GM21529 (cell line): Measurements from ENCODE around the gene NFIX.
"Not testable (repeated sequence)": the region's sequence is repeated elsewhere in the genome, so short reads cannot be mapped to it uniquely, and the experiment has no call there.

Experiments used
- ATAC-seq: cut with Tn5 transposase; IDR thresholded peaks from one replicate; pipeline ENCODE4 v1.9.1; 2021; ENCODE audit not compliant: unreplicated experiment

NFIX gene

DNA sequence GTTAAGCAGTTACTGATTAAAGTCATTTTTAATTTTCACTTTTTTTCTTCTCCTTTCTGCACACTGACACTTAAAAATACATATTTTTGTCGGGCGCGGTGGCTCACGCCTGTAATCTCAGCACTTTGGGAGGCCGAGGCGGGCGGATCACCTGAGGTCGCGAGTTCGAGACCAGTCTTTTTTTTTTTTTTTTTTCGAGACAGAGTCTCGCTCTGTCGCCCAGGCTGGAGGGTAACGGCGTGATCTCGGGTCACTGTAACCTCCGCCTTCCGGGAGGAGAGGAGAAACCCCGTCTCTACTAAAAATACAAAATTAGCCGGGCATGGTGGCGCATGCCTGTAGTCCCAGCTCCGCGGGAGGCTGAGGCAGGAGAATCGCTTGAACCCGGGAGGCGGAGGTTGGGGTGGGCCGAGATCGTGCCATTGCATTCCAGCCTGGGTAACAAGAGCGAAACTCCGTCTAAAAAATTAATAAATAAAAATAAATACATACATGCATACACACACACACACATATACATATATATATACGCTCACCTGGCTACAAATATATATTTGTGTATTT lies 37.8 kb upstream of the NFIX start:
- not testable (repeated sequence) for ATAC-seq

DNA sequence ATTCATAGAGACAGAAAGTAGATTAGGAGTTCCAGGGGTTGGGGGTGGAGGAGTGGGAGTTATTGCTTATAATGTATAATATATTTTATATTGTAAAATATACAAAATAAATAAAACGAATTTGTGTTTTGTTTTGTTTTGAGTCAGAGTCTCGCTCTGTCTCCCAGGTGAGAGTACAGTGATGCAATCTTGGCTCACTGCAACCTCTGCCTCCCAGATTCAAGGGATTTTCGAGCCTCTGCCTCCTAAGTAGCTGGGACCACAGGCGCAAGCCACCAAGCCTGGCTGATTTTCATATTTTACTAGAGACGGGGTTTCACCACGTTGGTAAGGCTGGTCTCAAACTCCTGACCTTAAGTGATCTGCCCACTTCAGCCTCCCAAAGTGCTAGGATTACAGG lies 35.8 kb upstream of the NFIX start:
- ATAC-seq: no peak

DNA sequence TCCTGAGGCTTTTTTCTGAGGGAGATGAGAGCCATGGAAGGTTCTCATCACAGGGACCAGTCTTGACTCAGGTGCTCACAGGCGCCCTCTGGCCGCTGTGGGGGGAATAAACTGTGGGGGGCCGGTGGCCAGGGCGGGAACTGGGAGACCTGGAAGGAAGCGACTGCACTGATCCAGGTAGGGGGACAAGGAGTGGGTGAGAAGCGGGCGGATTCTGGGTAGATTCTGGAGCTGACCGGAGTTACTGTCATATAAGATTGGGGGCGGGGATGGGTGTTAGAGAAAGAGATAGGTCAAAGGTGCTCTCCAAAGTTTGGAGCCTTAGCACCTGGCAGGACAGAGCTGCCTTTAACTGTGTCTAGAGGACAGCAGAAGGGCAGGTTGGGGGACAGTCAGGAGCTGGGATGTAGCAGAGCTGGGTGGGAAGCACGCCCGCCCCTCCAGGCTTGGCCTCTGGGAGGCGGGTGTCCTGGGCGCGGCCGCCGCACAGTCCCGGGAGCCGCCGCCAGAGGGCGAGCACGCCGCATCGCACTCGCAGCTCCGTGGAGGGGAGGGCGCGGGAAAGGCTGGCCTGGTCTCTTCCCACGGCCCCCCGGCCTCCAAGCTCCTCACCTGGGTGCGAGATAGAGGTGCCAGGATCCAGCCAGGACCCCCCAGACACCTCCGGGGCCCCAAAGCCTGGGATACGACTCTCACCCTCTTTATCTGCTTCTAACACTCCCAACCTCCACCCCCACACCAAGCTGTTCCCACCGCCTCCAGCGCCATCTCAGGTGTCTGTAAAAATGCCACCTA lies 30.1 kb upstream of the NFIX start:
- ATAC-seq: no peak

DNA sequence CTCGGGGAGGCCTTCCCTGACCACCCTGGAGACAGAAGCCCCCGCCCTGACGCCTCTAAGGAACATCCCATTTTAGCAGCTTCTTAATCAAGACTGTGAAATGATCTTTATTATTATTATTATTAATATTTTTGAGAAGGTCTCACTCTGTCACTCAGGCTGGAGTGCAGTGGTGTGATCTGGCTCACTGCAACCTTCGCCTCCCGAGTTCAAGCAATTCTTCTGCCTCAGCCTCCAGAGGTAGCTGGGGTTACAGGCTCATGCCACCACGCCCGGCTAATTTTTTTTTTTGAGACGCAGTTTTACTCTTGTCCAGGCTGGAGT lies 29.5 kb upstream of the NFIX start:
- no peak for ATAC-seq

DNA sequence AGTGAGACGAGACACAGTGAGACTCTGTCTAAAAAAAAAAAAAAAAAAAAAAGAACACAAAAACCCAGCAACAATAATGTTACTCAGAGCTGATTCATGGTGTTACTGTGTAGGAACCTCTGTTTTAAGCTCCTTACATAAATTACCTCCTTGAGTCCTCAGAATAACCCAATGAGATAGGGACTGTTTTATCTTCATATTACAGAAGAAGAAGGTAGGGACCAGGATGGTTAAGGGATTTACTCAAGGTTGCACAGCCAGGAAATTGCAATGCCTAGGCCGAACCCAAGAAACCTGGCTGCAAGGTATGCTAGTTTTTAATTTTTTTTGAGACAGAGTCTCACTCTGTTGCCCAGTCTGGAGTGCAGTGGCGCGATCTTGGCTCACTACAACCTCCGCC lies 27.4 kb upstream of the NFIX start:
- ATAC-seq: no peak

DNA sequence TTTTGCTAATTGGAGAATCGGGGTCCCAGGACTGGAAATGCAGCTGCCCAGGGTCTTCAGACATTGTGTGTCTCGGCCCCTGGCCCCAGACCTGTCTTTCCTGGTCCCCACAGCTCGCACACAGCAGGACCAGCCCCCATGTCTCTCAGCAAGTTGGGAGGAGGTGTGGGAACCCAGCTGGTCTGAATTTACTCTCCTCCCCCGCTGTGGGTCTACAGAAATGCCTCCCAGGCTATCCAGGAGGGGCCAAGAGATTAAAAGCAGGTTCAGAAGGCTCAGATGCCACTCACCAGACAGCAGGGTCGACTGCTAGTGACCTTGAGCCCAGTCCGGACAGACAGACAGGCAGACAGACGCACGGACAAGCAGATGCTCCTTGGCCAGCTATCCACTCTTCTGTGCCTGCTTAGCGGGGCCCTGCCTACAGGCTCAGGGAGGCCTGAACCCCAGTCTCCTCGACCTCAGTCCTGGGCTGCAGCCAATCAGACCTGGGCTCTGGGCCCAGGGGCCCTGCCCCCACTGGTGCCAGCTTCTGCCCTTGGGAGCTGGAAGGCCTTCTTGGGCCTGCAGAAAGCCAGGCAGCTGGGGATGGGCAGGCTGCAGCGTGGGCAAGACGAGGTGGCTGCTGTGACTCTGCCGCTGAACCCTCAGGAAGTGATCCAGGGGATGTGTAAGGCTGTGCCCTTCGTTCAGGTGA lies 25.8 kb upstream of the NFIX start, which contains the start of gene DAND5:
DAND5 (plus strand) TSS at position 285 of the 697 bp plus-strand sequence; CDS start at position 370, 85 bp downstream.
- no peak for ATAC-seq

DNA sequence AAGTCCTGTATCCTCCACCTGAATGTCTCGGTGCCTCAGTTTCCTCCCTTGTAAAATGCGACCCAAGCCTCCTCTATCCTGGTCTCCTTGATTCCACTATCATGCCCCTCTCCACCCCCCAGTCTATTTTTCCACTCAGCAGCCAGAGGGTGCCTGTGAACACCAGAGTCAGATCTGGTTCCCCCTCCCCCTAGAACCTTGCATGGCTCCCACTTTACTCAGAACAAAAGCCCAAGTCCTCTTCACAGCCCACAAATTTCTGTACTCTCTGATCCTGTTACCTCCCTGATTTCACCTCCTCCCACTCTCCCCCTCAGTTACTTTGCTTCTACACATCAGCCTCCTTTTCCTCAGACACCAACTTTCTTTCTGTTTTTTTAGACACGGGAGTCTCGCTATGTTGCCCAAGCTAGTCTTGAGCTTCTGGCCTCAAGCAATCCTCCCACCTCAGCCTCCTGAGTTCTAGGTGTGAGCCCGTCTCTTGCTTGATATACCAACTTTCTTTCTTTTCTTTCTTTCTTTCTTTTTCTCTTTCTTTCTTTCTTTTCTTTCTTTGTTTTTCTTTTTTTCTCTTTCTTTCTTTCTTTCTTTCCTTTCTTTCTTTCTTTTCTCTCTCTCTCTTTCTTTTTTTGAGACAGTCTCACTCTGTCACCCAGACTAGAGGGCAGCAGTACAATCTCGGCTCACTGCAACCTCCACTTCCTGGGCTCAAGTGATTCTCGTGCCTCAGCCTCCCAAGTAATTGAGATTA lies 25.0 kb upstream of the NFIX start:
- no peak for ATAC-seq

DNA sequence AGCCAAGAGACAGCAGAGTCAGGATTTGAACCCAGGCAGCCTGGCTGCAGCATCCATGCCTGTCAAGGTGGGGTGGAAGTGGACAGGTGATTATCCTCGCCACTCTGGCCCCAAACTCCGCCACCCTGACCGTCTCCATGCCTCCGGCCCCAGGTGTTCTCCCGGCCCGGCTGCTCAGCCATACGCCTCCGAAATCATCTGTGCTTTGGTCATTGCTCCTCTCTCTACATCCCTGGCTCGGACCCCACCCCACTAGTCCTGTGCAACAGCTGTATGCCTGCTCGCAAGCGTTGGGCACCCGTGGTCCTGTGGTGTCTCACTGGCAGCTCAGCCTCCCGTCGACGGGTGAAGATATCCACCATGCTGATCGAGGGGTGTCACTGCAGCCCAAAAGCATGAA lies 22.0 kb upstream of the NFIX start:
- no peak for ATAC-seq

DNA sequence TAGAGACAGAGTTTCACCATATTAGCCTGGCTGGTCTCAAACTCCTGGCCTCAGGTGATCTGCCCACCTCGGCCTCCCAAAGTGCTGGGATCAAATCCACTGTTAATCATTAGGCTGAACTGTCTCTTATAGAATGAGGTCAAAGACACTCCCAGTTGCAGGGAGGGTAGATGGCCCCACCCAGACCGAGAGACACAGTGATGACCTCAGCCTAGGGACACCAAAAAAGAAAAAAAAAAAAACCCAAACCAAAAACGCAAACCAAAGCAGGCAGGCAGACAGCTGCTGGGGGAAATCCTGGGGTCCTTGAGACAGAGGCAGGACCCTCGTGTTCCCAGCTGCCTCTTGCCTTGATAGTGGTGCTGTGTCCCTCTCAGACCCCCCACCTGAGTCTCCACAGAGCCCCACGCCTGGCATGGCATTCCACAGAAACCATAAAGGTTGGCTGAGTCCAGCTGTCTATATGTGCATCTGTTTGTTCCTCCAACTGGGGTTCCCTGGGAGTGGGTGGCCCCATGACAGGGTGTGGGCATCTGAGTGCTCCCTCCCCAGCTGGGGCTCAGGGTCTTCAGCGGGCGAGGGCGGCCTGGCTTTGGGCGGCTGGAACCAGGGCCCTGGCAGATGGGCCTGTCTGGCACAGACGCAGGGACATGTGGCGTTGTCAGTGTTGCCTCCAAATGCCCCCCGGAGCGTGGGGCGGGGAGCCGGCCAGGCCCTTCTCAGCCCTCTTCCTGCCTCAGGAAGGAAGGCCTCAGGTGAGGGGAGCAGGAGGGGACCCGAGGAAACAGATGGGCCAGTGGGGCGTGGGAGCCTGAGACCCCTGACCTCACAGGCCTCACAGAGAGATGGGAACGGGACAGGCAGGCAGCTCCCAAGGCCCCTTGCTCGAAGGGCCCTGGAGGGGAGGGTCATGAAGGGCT lies 20.7 kb upstream of the NFIX start:
- no peak for ATAC-seq

DNA sequence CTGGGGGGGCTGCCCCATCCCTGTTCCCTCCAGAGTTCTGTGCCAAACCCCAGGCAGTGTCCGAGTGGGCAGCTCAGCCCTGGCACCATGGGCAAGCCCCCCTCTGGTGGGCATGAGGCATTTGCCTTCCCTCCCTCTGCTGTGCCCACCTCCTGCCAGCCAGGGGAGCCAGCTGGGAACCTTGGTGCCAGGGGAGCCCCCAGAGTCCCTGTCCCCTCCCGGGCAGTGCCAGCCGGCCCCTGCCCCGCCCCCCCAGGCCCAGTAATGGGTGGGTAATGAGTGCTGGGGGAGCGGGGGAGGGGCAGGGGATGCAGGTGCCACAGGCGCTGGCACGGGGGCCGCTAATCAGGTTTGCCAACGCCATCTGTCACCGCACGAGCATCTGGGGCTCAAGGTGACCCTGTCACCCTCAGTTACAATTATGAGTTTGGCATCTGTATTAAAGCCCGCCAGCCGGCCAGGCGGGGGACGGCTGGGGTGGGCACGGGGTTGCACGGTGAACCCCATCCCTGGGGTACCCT lies 20.0 kb upstream of the NFIX start:
- ATAC-seq: no peak

DNA sequence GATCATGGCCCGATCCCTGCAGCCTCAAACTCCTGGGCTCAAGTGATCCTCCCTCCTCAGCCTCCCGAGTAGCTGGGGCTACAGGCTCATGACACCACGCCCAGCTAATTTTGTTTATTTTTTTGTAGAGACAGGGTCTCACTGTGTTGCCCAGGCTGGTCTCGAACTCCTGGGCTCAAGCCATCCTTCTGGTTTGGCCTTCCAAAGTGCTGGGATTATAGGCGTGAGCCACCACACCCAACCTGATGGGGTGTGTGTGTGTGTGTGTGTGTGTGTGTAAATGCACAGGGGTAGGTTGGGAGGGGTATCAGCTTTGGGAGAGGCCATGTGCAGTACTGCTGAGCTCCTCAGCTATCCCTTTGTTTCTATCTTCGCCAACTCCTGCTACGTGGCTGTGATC lies 19.2 kb upstream of the NFIX start:
- ATAC-seq: not testable (repeated sequence)

DNA sequence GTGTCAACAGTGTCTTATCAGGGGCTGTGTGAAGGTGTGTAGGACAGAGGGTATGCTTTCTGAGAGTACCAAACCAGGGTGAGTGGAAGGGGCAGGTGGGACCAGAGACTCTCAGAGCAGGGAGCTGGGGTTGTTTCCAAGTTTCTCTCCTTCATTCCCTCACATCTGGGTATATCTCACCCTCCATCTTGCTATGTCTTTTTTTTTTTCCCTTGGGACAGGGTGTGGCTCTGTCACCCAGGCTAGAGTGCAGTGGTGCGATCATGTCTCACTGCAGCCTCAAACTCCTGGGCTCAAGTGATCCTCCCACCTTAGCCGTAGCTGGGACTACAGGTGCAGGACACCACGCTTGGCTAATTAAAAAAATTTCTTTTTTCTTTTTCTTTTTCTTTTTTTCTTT lies 15.3 kb upstream of the NFIX start:
- no peak for ATAC-seq

DNA sequence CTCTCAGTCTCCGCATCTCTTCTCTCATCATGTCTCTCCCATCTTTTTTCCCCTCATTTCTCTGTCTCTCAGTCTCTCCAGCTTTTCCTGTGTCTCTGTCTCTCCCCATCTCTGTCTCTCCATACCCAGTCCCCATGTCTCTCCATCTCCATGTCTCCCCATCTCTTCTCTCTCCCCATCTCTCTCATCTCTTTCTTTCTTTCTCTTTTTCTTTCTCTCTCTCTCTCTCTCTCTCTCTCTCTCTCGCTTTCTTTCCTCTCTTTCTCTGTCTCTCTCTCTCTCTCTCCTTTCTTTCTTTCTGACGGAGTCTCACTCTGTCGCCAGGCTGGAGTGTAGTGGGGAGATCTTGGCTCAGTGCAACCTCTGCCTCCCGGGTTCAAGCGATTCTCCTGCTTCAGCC lies 12.6 kb upstream of the NFIX start:
- no peak for ATAC-seq

DNA sequence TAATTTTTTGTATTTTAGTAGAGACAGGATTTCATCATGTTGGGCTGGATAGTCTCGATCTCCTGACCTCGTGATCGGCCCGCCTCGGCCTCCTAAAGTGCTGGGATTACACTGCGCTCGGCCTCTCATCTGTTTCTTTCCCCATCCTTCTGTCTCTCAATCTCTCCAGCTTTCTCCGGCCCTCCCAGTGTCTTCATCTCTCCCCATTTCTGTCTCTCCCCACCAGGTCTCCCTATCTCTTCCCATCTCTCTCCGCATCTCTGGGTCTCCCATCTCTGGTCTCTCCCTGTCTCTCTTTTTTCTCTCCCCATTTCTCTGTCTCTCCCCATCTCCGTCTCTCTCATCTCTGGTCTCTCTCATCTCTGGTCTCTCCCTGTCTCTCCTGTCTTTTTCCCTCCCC lies 12.2 kb upstream of the NFIX start:
- ATAC-seq: no peak

DNA sequence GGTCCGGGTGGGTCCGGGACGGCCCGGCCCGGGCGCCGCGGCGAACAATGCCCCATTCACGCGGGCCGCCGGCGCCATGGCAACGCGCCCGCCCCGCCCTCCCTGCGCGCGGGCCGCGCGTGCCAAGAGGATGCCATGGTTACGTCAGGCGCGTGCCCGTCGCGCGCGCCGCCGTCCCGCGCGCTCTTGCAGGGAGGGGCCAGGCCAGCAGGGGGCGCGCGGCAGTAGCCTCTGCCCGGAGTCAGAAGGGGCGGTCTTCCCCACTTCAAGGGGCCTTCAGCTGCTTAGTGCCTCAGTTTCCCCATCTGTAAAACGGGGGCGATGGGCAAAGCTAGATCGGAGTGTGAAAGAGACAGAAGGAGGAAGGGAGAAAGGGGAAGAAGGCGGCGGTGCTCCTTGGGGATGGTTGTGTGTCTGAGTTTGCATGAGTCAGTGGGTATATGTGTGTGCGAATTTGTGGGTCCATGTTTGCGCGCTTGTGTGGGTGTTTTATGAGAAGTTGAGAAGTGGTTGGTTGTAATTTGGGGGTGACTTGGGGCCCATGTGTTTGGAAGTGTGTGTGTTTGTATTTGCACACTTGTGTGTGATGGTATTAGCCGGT lies 11.6 kb upstream of the NFIX start:
- ATAC-seq: no peak

DNA sequence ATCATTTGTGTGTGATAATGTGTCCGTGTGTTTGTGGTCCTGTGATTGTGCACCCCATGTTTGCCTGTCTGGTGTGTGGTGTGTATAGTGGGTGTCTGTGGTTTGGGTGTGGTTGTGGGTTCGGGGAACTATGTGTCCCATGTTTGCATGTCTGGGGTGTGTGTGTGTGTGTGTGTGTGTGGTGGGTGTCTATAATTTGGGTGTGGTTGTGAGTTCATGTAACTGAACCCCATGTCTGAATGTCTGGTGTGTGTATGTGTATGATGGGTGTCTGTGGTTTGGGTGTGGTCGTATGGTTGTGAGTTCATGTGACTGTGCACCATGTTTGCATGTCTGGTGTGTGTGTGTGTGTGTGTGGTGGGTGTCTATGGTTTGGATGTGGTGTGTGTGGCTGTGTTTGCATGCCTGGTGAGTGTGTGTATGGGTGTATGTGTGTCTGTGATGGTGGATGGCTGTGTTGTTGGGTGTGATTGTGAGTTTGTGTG lies 11.1 kb upstream of the NFIX start:
- no peak for ATAC-seq

DNA sequence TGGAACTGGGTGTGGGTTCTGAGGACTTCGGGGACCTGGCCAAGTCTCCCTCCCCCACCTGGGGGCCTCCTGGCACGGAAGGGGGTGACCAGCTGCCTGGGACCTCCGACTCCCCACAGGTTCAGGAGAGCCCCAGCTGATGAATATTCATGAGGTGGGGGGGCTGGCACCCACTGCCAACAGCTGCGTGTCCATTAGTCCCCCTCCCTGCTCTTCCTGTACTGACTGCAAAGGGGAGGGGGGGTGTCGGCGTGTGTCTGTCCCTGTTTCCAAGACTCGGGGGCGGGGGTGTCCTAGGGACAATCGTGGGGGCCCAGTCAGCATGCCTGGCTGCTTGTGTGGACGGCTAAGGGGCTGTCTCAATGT lies 10.6 kb upstream of the NFIX start:
- ATAC-seq: no peak

DNA sequence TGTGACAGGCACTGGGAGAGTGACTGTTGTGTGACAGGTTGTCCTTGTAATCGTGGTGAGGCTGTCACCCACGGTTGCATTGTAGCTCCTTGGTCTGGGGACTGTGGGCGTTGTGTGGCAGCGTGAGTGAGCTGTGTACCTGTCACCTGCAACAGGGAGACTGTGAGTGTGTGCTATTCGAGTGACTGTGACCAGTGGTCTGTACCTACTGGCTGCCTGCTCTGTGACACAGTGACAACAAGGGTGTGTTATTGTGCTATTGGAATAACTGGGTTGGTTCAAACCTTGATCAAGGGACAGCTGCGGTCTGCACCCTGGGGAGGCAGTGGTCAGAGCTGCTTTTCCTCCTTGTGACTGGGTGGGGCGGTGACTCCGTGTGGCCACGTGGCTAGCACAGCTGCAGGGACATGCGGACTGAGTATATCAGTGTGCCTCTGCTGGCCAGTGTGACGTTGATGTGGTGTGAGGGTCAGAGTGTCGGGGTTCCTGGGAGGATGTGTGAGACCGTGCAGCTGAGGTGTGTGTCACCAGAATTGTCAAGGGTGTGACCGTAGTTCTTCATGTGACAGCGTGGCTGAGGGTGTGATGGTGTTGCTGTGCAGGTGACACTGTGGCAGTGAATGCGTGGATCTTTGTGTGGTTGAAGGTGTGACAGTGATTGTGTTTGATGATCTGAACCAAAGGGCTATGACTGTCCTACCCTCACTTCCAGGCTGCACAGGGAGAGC lies 10.1 kb upstream of the NFIX start:
- no peak for ATAC-seq

DNA sequence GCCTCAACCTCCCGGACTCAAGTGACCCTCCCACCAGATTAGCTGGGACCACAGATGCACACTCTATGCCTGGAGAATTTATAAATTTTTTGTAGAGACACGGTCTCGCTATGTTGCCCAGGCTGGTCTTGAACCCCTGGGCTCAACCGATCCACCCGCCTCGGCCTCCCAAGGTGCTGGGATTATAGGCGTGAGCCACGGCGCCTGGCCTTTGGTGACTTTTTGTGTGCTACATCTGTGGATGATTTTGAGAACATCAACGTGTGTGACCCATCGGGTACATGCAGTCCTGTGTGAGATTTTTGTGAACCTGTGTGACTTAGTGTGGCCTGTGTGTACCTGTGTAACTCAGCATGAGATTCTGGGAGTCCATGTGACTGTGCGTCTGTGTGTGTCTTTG lies 8.5 kb upstream of the NFIX start:
- no peak for ATAC-seq
